Femur (tissue), 1 donor: ENCODE results near the gene CENPN.

Source experiments
- DNase-seq: peaks from one replicate; pipeline ENCODE4 v3.0.0-alpha.2; 2017

The CENPN gene, protein sequence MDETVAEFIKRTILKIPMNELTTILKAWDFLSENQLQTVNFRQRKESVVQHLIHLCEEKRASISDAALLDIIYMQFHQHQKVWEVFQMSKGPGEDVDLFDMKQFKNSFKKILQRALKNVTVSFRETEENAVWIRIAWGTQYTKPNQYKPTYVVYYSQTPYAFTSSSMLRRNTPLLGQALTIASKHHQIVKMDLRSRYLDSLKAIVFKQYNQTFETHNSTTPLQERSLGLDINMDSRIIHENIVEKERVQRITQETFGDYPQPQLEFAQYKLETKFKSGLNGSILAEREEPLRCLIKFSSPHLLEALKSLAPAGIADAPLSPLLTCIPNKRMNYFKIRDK

GRCh38 chr16:81006813-81007695 is at the start of gene CENPN, which contains the start of gene CMC2:
TSS of gene CENPN (plus strand) at chr16:81007214. CDS start at chr16:81011940, 4,726 bp downstream.
TSS of gene CMC2 (minus strand) at chr16:81006885. CDS start at chr16:80997394, 9,491 bp downstream.
- peak; percentile 99 for DNase-seq

GRCh38 chr16:80958284-80958683 is 48.7 kb upstream of the CENPN start:
- DNase-seq = no peak

DNA sequence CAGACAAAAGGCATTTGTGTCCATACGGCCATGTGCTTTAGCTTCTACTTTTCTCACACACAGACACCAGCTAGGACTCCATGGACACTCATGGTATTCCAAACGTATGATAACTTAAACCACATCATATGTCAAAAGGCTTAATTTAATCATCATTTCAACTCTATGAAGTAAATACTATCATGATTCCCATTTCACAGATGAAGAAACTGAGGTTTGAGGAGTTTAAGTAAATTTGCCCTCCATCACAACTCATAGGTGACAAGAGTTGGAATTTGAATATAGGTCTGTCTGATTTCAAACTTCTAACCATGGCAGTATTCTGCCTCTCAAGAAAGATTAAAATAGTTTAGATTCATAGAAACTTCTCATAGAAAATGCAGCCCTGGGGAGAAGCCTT is 44.1 kb upstream of the CENPN start:
- no peak for DNase-seq

DNA sequence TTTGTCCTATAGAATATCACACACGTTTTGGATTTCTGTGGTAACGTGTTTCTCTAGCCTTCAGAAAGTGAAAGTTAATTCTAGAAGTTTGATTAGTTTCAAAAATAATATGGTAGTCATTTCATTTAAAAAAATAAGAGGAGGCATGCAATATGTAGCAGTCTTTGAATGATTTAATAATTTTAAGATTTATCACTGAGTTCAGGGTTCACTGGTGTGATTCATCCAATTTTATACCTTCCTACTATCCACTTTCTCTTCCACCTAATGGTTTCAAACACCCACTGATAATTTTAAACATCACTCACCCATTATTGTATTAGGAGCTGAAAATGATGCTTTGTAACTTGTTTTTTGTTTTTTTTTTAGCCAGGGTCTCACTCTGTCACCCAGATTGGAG is 42.7 kb upstream of the CENPN start:
- DNase-seq = no peak

DNA sequence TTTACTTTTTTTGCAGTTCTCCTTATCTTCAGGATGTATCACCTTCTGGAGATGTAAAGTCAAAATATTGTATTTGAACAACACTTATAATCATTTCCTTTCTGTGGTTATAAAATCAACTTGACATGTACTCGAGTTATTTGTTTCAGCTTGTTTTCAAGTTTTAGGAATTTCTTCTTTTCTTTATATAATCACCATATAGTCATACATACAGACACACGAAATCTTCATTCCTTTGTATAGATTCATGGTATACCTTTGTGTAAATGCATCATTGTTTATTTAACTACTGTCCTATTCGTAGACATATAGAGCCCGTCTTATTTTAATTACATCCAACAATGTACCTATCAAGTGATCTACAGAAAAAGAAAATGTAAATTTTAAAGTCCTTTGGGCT is 40.4 kb upstream of the CENPN start:
- no peak for DNase-seq

DNA sequence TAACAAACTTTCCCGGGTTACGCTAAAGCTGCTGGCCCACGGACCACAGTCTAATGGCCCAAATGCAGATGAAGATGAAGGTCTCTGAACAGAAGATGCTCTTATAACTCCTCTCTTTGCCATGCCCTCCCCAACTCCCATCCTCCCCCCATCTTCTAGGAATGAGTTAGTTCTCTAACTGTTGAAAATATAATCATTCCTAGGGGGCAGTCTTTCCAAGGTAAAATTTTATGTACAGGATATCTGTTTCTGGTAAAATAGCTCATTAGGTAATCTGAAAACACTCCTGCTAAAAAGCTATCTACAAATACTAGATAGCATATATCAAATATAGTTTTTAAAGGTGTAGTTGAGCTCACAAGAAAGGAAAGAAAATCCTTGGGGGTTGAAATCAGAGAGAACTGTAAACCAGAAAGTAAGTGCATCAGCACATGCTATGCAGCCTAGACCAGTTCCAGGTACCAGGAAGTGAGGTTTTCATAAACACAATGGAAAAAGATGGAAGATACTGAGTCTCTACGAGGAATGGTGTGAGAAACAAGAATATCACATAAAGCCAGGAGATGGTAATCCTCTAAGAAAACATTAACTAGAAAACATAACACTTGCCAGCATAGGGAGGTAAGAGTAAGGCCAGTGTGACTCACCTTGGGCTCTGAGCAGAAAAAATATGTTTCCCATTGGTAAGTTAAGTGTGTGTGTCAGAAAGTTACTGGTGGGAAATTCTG is 38.5 kb upstream of the CENPN start:
- DNase-seq = no peak

DNA sequence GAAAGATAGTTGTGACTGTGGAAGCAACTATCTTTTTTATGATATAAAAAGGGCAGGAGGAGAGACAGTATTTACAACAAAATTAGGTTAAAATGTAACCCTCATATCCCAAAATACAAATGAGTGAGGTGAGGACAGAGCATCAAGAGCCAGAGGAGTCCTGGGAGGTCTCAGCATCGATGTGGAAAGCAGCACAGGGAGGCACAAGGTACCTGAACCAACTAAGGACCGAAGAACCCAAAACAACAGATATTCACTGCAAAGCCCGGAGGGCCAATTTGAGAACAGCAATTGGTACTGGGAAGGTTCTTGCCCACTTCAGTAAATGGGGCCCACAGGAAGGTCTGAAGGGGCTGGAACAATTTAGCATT is 37.9 kb upstream of the CENPN start:
- no peak for DNase-seq

DNA sequence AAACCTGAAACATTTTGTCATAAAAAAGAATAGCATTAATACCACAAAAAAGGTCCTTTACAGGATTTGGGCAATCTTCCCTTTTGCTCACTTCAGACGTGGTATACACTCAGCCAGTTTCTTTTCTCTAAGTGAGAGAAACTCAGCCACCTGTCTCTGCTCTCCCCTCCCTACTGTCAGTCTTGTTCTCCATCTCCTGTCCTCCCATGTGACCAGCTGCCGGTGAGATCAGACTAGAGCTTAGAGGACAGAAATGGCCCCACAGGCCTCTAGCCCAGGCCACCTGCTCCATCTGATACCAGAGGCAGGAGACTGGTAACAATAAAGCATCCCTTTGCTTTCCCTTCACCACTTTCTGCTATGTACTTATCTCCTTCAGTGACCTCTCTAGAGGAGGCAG is 35.2 kb upstream of the CENPN start:
- DNase-seq = no peak

DNA sequence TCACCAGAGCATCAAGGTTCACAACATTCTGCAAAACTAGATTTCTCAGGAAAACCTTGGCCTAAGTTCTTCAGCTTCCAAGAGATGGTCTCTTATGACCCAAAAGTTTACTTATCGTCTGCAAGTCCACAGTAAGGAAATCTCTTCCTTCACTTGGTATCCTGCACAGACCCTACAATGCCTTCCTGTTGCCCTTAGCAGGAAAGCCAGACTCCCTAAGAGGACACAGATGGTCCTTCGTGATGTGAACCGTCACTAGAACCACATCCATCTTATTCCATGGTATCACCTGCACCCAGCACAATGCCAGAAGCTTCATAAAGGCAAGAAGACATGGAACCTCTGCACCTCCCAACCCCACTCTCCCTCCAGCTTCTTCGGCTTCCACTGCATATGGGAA is 34.4 kb upstream of the CENPN start:
- DNase-seq = no peak

DNA sequence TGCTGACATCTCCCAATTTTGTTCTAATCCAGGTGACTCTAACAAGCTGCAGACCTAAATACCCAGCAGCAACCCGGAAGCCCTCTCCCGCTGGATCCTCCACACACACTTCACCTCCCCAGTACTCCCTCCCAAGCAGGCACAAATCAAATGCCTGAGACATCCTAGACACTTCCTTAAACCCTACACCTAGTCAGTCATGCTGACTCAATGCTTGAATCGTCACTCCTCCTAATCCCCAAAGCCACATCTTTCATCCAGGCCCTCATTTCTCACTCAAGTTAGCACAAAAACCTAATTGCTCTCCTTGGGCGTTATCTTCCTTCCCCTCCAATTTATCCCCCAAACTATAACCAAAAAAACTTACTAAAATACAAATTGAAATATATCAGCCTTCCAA is 33.0 kb upstream of the CENPN start:
- DNase-seq = no peak

DNA sequence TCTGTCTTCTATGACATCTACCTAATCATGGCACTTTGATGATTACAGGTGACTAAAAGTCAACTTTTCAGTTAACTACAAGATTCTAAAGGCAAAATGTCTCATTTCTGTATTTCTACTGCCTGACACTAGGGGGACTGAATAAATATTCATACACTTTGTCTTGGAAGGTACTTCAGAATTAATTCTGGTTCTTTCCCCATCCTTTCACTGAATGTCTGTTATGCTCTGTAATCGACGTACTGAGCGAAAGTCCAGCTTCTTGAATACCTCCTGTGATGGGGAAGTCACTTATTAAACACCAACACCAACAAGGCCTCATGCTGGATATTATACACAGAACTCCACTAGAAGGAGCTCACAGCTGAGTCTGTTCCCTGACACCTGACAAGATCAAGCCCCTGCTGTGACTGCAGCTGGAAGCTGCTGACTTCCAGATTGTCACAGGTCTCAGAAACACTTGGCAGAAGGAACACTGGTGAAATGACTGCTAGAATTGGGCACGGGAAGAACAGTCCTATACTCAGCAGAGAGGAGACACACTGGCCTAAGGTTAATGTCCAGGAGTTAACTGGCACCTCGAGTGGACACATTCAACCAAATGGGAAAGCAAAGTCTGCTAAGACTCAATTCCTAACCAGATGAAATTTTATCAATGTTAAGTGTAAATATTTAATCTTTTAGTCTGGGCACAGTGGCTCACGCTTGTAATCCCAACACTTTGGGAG is 32.2 kb upstream of the CENPN start:
- DNase-seq = no peak

- no peak for DNase-seq
Observed at GRCh38 chr16:80976946-80977345, 30.1 kb upstream of the CENPN start.

- DNase-seq = no peak
Observed at GRCh38 chr16:80981103-80981502, 25.9 kb upstream of the CENPN start.

DNA sequence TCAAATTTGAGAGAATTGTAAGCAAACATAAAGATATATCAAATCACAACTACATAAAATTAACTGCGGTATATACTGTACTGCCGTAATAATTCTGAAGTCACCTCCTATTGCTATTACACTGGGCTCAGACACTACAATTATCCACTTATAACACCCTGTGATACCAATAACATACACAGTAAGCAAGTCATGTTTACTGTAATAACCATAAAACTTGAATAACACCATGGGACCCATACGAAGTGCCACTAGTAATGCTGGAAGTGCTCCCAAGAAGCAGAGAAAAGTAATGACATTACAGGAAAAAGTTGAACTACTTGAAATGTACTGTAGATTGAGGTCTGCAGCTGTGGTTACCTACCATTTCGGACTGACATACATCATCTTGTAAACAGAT is 24.4 kb upstream of the CENPN start:
- DNase-seq = no peak

DNA sequence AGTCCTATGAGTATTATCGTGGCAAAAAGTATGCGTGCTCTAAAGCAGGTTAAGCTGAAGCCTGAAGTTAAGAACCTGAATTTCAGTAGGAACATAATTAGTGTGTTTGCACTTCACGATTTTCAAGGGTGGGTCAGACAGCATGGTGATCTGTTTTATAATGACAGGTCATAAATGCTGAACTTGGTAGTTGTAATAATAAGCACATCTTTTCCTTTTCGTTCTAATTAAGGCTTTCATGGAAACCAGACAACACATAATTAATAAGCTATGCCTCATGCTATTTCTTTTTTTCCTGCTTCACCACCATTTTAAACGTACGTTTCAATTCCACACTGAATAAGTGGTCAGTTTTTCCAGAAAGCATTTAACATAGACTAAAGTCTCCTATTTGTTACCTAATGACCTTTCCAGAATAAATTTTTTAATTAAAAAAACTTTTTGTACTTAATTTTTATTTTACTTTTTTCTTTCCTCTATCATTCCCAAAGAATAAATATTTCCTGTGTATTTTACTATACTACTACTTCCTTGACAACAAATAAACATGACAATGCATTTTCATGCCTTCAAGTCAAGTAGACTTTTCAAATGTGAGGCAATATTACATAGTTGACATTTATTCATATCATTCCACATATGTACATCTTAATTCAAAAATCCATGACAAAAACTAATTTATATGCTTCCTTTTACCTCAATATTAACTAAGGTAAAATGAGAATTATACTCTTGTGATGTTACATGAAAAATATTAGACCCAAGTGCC is 22.7 kb upstream of the CENPN start:
- no peak for DNase-seq

GRCh38 chr16:80985611-80986010 is 21.4 kb upstream of the CENPN start:
- no peak for DNase-seq

- no peak for DNase-seq
Observed at GRCh38 chr16:80986557-80986956, 20.5 kb upstream of the CENPN start.

DNA sequence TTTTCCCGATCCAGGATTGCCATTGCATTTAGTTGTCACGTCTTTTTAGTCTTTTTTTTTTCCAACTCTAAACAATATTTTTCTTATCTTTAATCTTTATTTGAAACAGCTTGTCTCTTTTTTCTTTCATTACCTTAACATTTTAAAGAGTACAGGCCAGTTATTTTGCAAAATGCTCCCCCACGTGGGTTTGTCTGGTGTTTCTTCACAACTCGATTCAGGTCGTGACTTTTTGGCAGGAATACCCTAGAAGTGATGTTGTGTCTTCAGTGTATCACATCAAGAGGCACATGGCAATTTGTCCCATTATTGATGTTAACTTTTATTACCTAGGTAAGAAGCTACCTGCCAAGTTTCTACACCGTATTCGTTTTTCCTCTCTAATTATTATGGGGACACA is 18.3 kb upstream of the CENPN start:
- DNase-seq = no peak

DNA sequence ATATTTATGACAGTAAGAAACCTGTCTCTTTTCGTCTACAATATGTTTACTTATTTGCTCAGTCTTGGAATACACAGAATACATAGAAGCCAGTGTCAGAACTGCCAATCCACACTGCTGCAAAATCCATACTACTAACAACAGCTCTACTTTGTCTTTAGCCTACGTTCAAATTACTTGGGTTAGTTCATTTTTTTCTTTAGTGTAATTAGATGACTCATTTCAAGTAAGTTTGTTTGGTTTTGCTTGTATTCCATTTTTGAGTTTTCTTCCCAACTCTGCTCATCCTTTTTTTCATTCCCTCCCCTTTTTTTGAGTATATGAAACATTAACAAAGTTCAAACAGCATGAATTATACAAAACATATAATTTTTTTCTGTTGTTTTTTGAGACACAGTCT is 17.2 kb upstream of the CENPN start:
- DNase-seq = no peak

DNA sequence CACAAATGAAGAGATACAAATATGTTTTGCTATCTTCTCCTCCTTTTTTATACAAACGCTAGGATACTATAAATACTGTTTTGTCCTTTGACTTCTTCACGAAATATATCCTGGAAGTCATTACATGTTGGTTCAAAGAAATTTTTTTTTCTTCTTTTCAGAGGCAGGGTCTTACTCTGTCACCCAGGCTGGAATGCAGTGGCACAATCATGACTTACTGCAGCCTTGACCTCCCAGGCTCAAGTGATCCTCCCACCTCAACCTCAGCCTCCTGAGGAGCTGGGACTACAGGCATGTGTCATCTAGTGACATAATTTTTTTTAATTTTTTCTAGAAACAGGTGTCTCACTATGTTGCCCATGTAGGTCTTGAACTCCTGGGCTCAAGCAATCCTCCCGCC is 16.4 kb upstream of the CENPN start:
- DNase-seq = no peak

DNA sequence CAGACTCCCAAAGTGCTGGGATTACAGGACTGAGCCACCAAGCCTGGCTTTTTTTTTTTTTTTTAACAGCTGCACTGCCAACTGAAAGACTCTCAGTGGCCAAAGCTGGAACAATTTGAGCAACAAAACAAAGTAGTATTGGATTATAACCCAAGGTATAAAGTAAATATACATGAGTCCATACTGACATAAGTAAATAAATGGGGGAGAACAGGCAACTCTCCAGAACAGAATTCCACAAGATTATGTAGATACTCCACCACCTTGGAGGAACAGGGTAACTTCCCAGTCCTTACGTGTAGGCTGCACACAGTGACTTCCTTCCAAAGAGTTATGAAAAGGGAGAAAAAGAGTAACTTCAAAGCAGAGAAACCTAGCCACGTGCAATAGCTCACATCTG is 16.0 kb upstream of the CENPN start:
- no peak for DNase-seq
